Uterus (tissue), 4 donors: ENCODE measurements around the gene NHS. TPM values are rescaled to one million over a fixed set of nuclear protein-coding genes. Genes with fewer than 3 reads are reported as not detected.

Experiments
- DNase-seq, 2 donors: peaks; one replicate each; pipeline ENCODE4 v3.0.0-alpha.2; 2019 to 2020
- H3K27ac ChIP-seq, 2 donors: fragments of 200-600 bp; sonication (generic); 1 replicate in 1 of 2; 2 replicates in 1 of 2; pipeline ENCODE4 v1.5.1; 2016 to 2018
- H3K27me3 ChIP-seq, 2 donors: fragments of 200-600 bp; sonication (generic); one replicate each; pipeline ENCODE4 v1.5.1; 2018 to 2019; ENCODE audit warnings: control low read depth in 1 of 2
- H3K36me3 ChIP-seq, 2 donors: fragments of 200-600 bp; sonication (generic); one replicate each; pipeline ENCODE4 v1.5.1; 2019; ENCODE audit warnings: control low read depth in 1 of 2
- H3K4me1 ChIP-seq, 2 donors: fragments of 200-600 bp; sonication (generic); one replicate each; pipeline ENCODE4 v1.5.1; 2018 to 2019; ENCODE audit warnings: control low read depth in 1 of 2
- H3K4me3 ChIP-seq, 2 donors: fragments of 200-600 bp; sonication (generic); 1 replicate in 1 of 2; 2 replicates in 1 of 2; pipeline ENCODE4 v1.5.1; 2018 to 2019; ENCODE audit warnings: mild to moderate bottlenecking in 1 of 2
- H3K9me3 ChIP-seq, 2 donors: fragments of 200-600 bp; sonication (generic); one replicate each; pipeline ENCODE4 v1.5.1; 2019; ENCODE audit warnings: control low read depth in 1 of 2
- CTCF ChIP-seq, 4 experiments: fragments of 200-600 bp in 2 of 4; fragments of 450-650 bp in 2 of 4; sonication (generic) in 2 of 4; IDR thresholded peaks; one replicate each; pipeline ENCODE4 v1.5.1; 2016 to 2019; ENCODE audit warnings: antibody characterized with exemption in 4 of 4, mild to moderate bottlenecking in 2 of 4, moderate library complexity in 1 of 4
- POLR2A ChIP-seq, 2 donors: fragments of 450-650 bp; IDR thresholded peaks; one replicate each; pipeline ENCODE4 v1.6.1; 2016; ENCODE audit warnings: antibody characterized with exemption in 2 of 2, mild to moderate bottlenecking in 1 of 2, moderate library complexity in 1 of 2
- intact Hi-C: fragments of 100-400 bp; cut with DNase I; formaldehyde crosslinking; loops from one replicate; pipeline ENCODE4 v1.15.1; 2023; ENCODE audit warnings: low total_unique reads
- total RNA-seq, 4 donors: library from RNA; depleted of rRNA in 3 of 4; stranded (reverse); fragments of >200 nt in 3 of 4; gene quantifications; one replicate each; pipeline versions ENCODE4 v1.1.0 to v1.2.4, GENCODE V29; 2014 to 2023
- donor health status: DM: yes; HTN: yes; CAD: no.

The NHS gene
- total RNA-seq, 4 donors from 2014 or later, result 3.5 to 14.3 (median 9.5) TPM

GRCh38 chrX:17537723-17538243 lies 162.8 kb downstream of the NHS start:
- no peak for DNase-seq
- Histone ChIP-seq H3K27me3 (no peaks in the 10 kb centered on the region), H3K4me3 (no peak overlapping the region), H3K27ac (no peak overlapping the region), H3K9me3 (no peaks in the 10 kb centered on the region), H3K4me1 (no peaks in the 10 kb centered on the region), H3K36me3 (no peaks in the 10 kb centered on the region)
- TF ChIP-seq POLR2A (IDR thresholded peaks at IDR 0.05) (no peak), CTCF (IDR thresholded peaks at IDR 0.05) (no peak)
- intact Hi-C loops, result no loop called here

GRCh38 chrX:17542123-17542522 lies 167.1 kb downstream of the NHS start:
- Histone ChIP-seq H3K27ac (no peak overlapping the region), H3K9me3 (no peaks in the 10 kb centered on the region), H3K36me3 (no peaks in the 10 kb centered on the region), H3K27me3 (no peaks in the 10 kb centered on the region), H3K4me3 (no peak overlapping the region), H3K4me1 (no peaks in the 10 kb centered on the region)
- DNase-seq, result no peak
- intact Hi-C loops, result no loop called here
- TF ChIP-seq CTCF (IDR thresholded peaks at IDR 0.05), result no peak
- TF ChIP-seq POLR2A (IDR thresholded peaks at IDR 0.05), result no peak

GRCh38 chrX:17544821-17545220 lies 169.8 kb downstream of the NHS start:
- Histone ChIP-seq H3K36me3 (no peaks in the 10 kb centered on the region), H3K4me3 (no peak overlapping the region), H3K9me3 (no peaks in the 10 kb centered on the region), H3K27ac (no peak overlapping the region), H3K27me3 (no peaks in the 10 kb centered on the region), H3K4me1 (no peaks in the 10 kb centered on the region)
- TF ChIP-seq CTCF (IDR thresholded peaks at IDR 0.05) (no peak), POLR2A (IDR thresholded peaks at IDR 0.05) (no peak)
- intact Hi-C loops, result no loop called here
- no peak for DNase-seq

GRCh38 chrX:17546356-17546755 lies 171.4 kb downstream of the NHS start:
- Histone ChIP-seq H3K4me1 (no peaks in the 10 kb centered on the region), H3K4me3 (no peak overlapping the region), H3K36me3 (no peaks in the 10 kb centered on the region), H3K27ac (no peak overlapping the region), H3K9me3 (no peaks in the 10 kb centered on the region), H3K27me3 (no peaks in the 10 kb centered on the region)
- intact Hi-C loops, result no loop called here
- TF ChIP-seq POLR2A (IDR thresholded peaks at IDR 0.05) (no peak), CTCF (IDR thresholded peaks at IDR 0.05) (no peak)
- DNase-seq, result no peak

GRCh38 chrX:17547658-17548057 lies 172.7 kb downstream of the NHS start:
- intact Hi-C loops, result no loop called here

More at GRCh38 chrX:17547658-17548057, 172.7 kb downstream of the NHS start:
- DNase-seq, result peak; percentile 47 to 63
- Histone ChIP-seq H3K9me3 (no peaks in the 10 kb centered on the region), H3K36me3 (no peaks in the 10 kb centered on the region), H3K4me3 (no peak overlapping the region), H3K27ac (no peak overlapping the region), H3K27me3 (no peaks in the 10 kb centered on the region), H3K4me1 (no peaks in the 10 kb centered on the region)
- no peak for TF ChIP-seq CTCF (IDR thresholded peaks at IDR 0.05)
- TF ChIP-seq POLR2A (IDR thresholded peaks at IDR 0.05), result no peak
